ENCODE data around the gene SEPHS1.
"Not testable (repeated sequence)": the region's sequence is repeated elsewhere in the genome, so short reads cannot be mapped to it uniquely, and the experiment has no call there.

The SEPHS1 gene

DNA sequence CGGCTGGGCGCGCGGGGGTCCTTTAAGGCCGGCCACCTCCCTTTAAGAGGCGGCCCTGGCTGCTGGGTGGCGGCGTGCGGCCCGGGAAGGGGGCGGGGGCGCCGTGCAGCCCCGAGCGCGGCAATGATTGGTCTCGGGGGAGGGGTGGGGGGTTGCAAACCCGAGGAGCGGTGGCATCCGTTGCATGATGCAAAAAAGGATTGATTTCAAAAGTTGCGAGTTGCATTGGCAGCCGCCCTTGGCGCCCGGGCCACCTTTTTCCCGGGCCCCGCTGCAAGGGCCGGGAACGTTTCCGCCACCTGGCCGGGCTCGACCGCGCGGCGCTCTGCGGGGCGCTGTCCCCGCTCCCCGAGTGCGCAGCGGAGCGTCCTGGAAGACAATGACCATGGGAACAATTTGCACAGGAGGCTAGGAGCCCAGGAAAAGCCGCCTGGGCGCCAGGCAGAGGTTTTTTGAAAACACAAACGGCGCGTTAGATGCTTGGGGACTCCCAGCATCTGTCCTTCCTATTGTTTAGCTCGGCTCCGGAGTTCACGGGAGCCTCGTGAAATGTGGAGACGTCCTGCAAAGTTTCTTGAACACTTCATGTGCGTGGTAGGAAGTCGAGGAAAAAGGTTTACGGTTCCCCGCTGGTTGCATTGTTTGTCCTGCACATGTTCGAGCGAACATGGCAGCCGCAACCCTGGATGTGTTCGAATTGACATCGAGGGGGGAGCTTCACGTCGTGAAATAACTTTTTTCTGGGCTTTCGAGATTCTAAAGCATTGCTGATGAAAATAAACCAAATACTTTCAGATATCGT, at the start of gene SEPHS1:
Gene SEPHS1, minus strand, starts transcription at position 78 of the 802 bp plus-strand sequence. CDS start 3,343 bp downstream, outside the sequence.
- DNase-seq (ENCODE audit: extremely low read depth in 1 of 2, low read depth in 1 of 2), result peak; percentile 71 to 75

- no peak for DNase-seq (ENCODE audit: extremely low read depth in 1 of 2, low read depth in 1 of 2)
Measured at GRCh38 chr10:13397052-13397451, 49.0 kb upstream of the SEPHS1 start.

- no peak for DNase-seq (ENCODE audit: extremely low read depth in 1 of 2, low read depth in 1 of 2)
Measured at GRCh38 chr10:13396369-13396768, 48.3 kb upstream of the SEPHS1 start.

- no peak for DNase-seq (ENCODE audit: extremely low read depth in 1 of 2, low read depth in 1 of 2)
Measured at GRCh38 chr10:13395540-13395939, 47.4 kb upstream of the SEPHS1 start.

DNA sequence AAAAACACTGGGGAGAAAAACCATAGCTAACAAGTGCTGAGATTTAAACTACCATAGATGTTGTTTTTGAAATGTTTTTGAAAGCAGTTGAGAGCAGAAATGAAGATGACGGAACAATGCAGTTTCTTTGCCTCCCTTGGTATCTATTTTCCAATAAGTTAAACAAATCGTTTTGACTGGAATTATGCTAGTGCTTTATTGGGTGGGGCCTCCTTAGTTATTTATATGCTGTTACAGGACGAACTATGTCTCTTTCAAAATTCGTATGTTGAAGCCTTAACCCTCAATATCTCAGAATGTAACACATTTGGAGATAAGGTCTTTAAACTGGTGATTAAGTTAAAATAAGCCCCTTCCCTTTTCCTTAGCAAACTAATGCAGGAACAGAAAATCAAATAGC, 45.5 kb upstream of the SEPHS1 start:
- no peak for DNase-seq (ENCODE audit: extremely low read depth in 1 of 2, low read depth in 1 of 2)

- no peak for DNase-seq (ENCODE audit: extremely low read depth in 1 of 2, low read depth in 1 of 2)
Measured at GRCh38 chr10:13392701-13393100, 44.6 kb upstream of the SEPHS1 start.

GRCh38 chr10:13390604-13391522, 42.8 kb upstream of the SEPHS1 start:
- no peak for DNase-seq (ENCODE audit: extremely low read depth in 1 of 2, low read depth in 1 of 2)

- DNase-seq (ENCODE audit: extremely low read depth in 1 of 2, low read depth in 1 of 2), result no peak
Measured at GRCh38 chr10:13388478-13389230, 40.6 kb upstream of the SEPHS1 start.

DNA sequence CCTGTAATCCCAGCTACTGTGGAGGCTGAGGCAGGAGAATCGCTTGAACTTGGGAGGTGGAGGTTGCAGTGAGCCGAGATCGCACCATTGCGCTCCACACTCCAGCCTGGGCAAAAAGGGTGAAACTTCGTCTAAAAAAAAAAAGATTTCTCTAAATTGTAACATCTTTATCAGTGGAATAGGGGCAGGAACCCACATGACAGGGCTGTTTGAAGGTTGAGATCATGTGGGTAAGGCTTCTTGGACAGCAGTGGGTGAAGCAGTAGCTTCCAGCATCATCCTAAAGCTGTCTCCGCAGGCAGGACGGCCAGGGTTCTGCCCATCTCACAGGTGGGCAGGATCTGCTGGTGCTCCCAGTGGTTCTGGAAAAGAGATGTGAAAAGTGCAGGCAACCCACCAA, 37.9 kb upstream of the SEPHS1 start:
- DNase-seq (ENCODE audit: extremely low read depth in 1 of 2, low read depth in 1 of 2), result no peak

DNA sequence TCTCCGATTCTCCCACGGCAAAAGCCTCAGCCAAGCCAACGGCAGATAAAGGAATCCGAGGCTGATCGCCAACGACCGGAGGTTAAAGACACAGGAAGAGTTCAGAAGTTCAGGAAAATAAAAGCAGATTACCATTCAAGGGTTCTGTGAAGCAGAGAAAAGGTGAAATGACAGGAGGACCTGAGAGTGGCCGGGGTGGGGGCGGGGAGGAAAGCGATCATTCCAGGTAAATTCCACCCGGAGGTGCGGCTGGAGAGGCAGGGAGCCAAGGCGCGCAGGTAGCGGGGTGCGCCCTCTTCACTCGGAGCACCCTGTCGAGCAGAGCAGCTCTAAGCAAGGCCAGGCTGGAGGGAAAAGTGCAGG, 35.3 kb upstream of the SEPHS1 start:
- no peak for DNase-seq (ENCODE audit: extremely low read depth in 1 of 2, low read depth in 1 of 2)

DNA sequence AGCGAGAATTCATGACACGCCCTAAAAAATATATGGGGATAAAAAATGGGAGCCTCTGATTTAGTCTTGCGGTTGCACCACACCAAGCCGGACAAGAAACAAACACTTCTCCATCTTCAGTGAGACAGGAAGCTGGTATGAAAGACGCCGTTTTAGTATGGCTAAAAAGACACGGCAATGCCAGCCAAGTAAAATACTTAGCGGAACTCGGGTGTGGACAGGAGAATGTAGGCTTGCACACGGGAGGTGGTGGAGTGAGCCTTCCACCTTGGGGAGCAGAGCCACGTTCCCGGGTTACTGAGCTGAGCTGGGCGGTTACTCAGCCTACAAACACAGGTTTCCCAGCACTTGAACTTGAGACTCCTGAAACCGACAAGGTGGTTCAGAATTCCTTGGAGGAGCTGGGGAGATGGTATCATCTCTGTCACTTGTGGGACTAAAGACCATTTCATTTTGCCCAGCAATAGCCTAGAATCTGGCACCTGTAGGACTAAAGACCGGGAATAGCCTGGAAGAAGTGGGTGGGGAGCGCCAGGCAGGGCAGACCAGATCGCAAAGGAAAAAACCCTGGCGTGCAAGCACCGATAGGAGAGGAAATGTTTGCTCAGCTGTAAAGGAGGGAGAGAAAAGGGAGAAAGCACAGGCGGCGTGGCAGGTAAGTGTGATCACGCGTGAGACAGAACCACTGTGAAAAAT, 34.8 kb upstream of the SEPHS1 start:
- DNase-seq (ENCODE audit: extremely low read depth in 1 of 2, low read depth in 1 of 2), result no peak

- DNase-seq (ENCODE audit: extremely low read depth in 1 of 2, low read depth in 1 of 2), result not testable (repeated sequence)
Measured at GRCh38 chr10:13379061-13379460, 31.0 kb upstream of the SEPHS1 start.

- DNase-seq (ENCODE audit: extremely low read depth in 1 of 2, low read depth in 1 of 2), result no peak
Measured at GRCh38 chr10:13376746-13377145, 28.7 kb upstream of the SEPHS1 start.

DNA sequence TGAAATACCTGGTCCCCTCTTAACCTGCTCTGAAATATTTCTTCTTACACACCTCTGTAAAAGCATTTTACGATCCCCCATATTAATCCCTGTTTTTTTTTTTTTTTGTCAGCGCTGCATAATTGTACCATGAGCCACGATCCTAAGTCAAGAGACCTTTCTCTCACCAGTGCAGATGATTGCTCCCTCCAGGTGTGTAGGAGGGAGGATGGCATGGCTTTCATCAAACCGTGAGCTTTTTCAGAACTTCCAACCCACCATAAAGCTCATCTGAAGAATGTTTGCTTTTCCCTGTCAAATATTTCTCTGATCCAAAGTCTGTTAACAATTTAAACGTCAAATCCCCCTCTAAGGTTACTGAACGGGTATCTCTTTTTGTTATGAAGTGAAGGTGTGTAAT, 28.2 kb upstream of the SEPHS1 start:
- no peak for DNase-seq (ENCODE audit: extremely low read depth in 1 of 2, low read depth in 1 of 2)

GRCh38 chr10:13375791-13376190, 27.7 kb upstream of the SEPHS1 start:
- DNase-seq (ENCODE audit: extremely low read depth in 1 of 2, low read depth in 1 of 2), result no peak

DNA sequence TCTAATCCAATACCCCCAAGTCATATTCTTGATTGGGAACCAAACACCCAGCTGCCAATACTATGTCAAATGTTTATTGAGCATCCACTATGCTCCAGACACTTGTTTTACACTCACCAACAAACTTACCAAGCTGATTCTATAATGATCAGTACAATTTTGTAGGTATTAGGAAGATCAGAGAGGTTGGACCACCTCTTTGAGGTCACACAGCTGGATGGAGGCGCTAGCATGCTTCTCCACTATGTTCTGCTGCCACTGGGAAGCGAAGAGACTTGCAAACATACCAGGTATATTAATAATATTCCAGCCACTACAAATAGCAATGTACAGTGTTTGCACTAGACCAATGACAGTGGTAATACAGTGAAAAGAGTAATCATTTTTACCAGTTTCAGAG, 25.6 kb upstream of the SEPHS1 start:
- DNase-seq (ENCODE audit: extremely low read depth in 1 of 2, low read depth in 1 of 2), result no peak

- DNase-seq (ENCODE audit: extremely low read depth in 1 of 2, low read depth in 1 of 2), result no peak
Measured at GRCh38 chr10:13372524-13372923, 24.4 kb upstream of the SEPHS1 start.

DNA sequence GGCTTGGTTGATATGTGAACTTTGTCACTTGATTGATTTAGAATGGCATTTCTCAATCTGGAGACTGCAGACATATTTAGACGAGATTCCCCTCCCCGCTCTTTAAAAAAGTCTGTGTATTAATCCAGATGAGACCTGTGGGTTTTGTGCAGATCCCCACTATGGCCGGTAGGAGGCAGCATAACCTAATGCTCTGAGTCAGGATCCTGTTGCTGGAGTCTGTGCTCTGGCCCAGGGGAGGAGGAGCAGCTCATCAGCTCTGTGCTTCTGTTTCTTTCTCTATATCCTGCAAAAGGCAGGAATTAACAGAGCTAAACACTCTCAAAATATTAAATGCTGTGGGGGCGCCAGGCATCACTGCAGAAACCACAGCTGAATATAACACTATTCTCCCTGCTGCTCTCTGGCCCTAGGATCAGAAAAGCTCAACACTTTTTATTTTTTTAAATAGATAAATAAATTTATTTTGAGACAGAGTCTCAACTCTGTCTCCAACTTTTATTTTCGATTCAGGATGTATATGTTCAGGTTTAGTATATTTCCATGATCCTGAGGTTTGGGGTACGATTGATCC, 23.9 kb upstream of the SEPHS1 start:
- DNase-seq (ENCODE audit: extremely low read depth in 1 of 2, low read depth in 1 of 2), result peak; percentile 14 to 28

GRCh38 chr10:13366891-13367290, 18.8 kb upstream of the SEPHS1 start:
- DNase-seq (ENCODE audit: extremely low read depth in 1 of 2, low read depth in 1 of 2), result no peak

DNA sequence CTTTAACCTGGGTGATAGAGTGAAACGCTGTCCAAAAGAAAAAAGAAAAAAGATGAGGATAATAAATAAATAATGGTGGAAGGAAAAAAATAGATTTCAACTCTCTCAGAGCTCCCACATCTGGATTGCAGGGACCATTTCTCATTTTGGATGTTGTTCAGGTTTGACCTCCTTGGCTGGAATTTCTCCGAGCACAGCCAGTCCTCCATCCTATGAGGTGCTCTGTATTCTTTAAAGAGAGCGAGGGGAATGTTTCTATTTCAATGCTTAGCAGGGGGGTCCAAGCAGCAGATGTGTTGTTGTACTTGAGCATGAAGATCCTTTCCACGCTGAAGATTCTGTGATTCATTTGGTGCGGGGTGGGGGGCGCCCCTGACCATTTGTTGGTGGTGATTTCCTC, 17.7 kb upstream of the SEPHS1 start:
- no peak for DNase-seq (ENCODE audit: extremely low read depth in 1 of 2, low read depth in 1 of 2)
